Measurements from ENCODE around the gene ZNF367. TPM values are rescaled to one million over a fixed set of nuclear protein-coding genes. Genes with fewer than 3 reads are reported as not detected.

ZNF367 gene
- total RNA-seq, 2 donors from 2014 or later = 1.0 to 2.6 TPM

DNA sequence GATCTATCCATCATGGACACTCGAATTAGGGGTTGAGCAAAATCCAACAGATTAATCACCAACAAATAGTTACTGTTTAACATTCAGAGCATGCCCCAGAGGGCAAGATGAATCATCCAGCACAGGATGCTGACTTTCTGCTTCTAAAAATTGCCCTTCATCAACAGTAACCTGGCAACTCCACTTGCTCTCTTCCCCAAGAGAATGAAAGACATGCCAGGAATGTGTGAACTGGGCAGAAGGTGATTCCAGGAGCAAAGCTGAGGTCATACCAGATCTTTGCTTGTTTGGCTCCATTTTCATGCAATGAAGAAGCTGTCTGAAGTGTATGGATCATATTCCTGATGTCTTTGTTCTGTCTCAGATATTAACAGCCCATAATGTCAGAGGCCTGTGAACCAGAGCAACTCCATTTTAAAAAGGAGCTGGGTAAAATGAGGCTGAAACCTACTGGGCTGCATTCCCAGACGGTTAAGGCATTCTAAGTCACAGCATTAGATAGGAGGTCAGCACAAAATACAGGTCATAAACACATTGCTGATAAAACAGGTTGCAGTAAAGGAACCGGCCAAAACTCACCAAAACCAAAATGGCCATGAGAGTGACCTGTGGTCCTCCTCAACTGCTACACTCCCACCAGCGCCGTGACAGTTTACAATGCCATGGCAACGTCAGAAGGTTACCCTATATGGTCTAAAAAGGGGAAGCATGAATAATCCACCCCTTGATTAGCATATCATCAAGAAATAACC lies 2.5 kb upstream of the ZNF367 start:
- no peaks in the 10 kb centered on the region for H3K9me3 ChIP-seq
- peak; percentile 15 for ATAC-seq
- TF ChIP-seq POLR2A (IDR thresholded peaks at IDR 0.05) = no peak
- TF ChIP-seq, protein P1, sequence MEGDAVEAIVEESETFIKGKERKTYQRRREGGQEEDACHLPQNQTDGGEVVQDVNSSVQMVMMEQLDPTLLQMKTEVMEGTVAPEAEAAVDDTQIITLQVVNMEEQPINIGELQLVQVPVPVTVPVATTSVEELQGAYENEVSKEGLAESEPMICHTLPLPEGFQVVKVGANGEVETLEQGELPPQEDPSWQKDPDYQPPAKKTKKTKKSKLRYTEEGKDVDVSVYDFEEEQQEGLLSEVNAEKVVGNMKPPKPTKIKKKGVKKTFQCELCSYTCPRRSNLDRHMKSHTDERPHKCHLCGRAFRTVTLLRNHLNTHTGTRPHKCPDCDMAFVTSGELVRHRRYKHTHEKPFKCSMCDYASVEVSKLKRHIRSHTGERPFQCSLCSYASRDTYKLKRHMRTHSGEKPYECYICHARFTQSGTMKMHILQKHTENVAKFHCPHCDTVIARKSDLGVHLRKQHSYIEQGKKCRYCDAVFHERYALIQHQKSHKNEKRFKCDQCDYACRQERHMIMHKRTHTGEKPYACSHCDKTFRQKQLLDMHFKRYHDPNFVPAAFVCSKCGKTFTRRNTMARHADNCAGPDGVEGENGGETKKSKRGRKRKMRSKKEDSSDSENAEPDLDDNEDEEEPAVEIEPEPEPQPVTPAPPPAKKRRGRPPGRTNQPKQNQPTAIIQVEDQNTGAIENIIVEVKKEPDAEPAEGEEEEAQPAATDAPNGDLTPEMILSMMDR (IDR thresholded peaks at IDR 0.05) = no peak
- no peak overlapping the region for H3K4me3 ChIP-seq
- peak; percentile 31 to 77 (median 51) for DNase-seq
- intact Hi-C loops (cut with DNase I) = no loop called here
- peaks cover 29% of the 10 kb centered on the region for H3K4me1 ChIP-seq
- H3K27ac ChIP-seq = peak overlapping the region; percentile 62 to 99 (median 96)
- no peaks in the 10 kb centered on the region for H3K36me3 ChIP-seq (replicated peaks in 1 of 2; ENCODE audit: insufficient read depth in 1 of 2, low read depth in 2 of 2)
- H3K27me3 ChIP-seq = no peaks in the 10 kb centered on the region
- WGBS, 2 donors = 42 to 47% methylated on average over 6 of the region's 6 CpGs

DNA sequence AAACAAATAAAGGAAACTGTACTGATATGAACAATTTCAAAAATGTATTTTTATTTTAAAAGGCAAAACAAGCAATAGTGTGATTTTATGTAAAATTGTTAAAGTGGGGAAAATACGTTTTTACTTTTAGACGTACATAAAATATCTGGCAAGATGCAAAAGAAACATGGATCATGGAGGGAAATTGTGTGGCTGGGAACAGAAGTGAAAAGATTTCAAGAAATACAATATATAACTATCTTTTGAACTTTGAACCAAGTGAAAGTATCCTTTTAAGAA lies 1.5 kb upstream of the ZNF367 start:
- no peaks in the 10 kb centered on the region for H3K36me3 ChIP-seq (replicated peaks in 1 of 2; ENCODE audit: insufficient read depth in 1 of 2, low read depth in 2 of 2)
- no peaks in the 10 kb centered on the region for H3K27me3 ChIP-seq
- DNase-seq = no peak
- intact Hi-C loops (cut with DNase I) = no loop called here
- WGBS, 2 donors = 23 to 32% methylated on average over 2 of the region's 2 CpGs
- ATAC-seq = no peak
- H3K4me3 ChIP-seq = no peak overlapping the region
- TF ChIP-seq POLR2A (IDR thresholded peaks at IDR 0.05) = no peak
- TF ChIP-seq, protein P1 (IDR thresholded peaks at IDR 0.05) = no peak
- H3K27ac ChIP-seq = peak overlapping the region in 3 of 4 donors; percentile 96 to 99 (median 97)
- H3K4me1 ChIP-seq = peaks cover 29% of the 10 kb centered on the region
- H3K9me3 ChIP-seq = no peaks in the 10 kb centered on the region

DNA sequence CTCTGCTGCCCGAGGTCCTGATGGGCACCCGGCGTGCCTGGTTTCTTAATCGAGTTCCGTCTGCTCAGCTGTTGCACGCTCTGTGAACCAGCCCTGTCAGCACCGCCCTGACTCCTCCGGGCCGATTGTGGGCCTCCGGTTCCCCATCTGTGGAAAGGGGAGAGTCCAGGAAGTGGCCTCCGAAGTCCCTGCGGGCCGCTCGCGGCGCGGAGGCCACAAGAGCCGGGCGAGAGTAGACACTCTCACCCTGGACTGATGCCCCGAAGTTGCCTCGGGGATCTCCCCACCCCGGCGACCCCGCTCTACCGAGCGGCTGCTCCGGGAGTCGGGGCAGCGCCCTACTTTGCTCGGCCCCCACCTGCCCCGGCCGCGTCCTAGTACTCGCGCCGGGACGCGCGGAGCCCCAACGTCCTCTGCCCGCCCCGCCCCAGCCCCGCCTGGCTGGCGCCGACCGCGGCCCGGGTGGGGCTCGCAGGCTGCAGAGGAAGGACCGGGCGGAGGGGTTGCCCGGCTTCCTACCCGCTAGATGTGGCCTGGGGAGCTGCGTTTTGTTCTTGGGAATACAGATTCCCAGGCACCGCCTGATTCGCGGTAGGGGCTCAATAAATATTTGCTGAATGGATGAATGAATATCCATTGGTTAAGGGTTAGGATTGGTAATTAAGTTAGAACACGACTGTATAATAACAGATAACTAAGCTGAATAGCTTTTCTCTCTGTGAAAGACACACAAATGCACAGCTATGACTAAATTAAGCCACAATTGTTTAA lies 935 bp upstream of the ZNF367 start:
- TF ChIP-seq, protein P1 (IDR thresholded peaks at IDR 0.05) = peak in 1 of 7 experiments; percentile 12
- TF ChIP-seq POLR2A (IDR thresholded peaks at IDR 0.05) = peak; percentile 50 to 79 (median 76)
- ATAC-seq = peak; percentile 43
- peak; percentile 60 to 76 (median 62) for DNase-seq
- H3K4me1 ChIP-seq = peaks cover 29% of the 10 kb centered on the region
- peak overlapping the region; percentile 96 to 99 (median 97) for H3K27ac ChIP-seq
- H3K36me3 ChIP-seq (replicated peaks in 1 of 2; ENCODE audit: insufficient read depth in 1 of 2, low read depth in 2 of 2) = no peaks in the 10 kb centered on the region
- peak overlapping the region; percentile 41 to 85 for H3K4me3 ChIP-seq
- intact Hi-C loops (cut with DNase I) = no loop called here
- H3K27me3 ChIP-seq = no peaks in the 10 kb centered on the region
- WGBS, 2 donors = 0% methylated on average over 14 to 48 of the region's 58 CpGs
- H3K9me3 ChIP-seq = no peaks in the 10 kb centered on the region

DNA sequence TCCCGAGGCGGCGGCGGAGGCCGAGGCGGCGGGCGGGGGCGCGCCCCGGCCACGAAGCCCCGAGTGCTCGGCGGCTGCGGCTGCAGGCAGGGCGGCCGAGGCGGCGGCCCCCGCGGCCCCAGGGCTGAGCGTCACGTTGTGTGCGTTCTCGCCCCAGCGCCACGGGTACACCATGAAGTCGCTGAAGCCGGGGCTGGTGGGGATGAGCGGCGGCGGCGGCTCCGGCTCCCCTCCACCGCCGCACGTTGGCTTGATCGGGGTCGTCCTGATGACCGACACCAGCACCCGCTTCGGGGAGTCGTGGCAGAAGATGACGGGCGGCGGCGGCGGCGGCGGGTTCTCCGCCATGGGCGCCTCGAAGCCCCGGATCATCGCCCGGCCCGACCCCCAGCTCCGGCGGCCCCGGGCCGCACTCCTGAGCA lies 498 bp downstream of the ZNF367 start:
- Histone ChIP-seq H3K4me3 (peak overlapping the region; percentile 58 to 64), H3K9me3 (no peaks in the 10 kb centered on the region), H3K27ac (peak overlapping the region; percentile 96 to 99 (median 97)), H3K27me3 (no peaks in the 10 kb centered on the region), H3K36me3 (replicated peaks in 1 of 2; ENCODE audit: insufficient read depth in 1 of 2, low read depth in 2 of 2) (no peaks in the 10 kb centered on the region), H3K4me1 (peaks cover 29% of the 10 kb centered on the region)
- WGBS, 2 donors = 0% methylated on average over 58 of the region's 62 CpGs; no CpG with 5 or more reads in 1 of the 2 donors
- intact Hi-C loops (cut with DNase I) = no loop called here
- ATAC-seq = no peak
- TF ChIP-seq, protein P1 (IDR thresholded peaks at IDR 0.05) = no peak
- TF ChIP-seq POLR2A (IDR thresholded peaks at IDR 0.05) = no peak
- DNase-seq = peak in 2 of 4 donors; percentile 18 to 27

Measured in body of pancreas (tissue), 4 donors.